ENCODE results near the gene MMP10.

DNA sequence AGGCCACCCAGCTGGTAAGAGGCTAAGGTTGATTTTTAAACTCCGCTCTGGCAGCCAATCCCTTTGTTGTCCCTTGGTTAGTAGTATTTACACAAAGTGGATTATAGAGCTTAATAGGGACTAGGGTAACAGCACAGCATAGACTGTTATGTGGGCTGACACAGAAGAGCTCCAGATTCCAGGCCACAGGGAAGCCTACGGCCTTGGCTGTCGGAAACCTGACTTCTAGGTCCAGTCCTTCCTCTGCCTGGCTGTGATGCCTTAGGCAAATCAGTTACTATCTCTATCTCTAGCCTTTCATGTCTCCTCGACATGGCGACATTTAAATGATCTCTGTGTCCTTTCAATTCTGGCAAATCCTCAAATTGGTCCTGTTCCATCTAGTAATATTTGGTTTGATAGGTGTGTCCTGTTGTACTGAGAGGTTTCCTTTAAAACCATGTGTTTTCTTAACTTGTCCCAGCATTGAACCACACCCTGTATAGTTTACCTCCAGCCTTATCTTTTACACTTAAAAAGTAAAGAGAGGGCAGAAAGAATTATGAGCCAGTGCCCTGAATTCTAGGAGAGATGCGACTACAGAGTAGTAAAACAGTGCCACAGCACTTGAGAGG is 13.4 kb upstream of the MMP10 start:
- no peak for TF ChIP-seq ZNF138 (CRISPR knock-in tag; conservative IDR thresholded peaks at IDR 0.05)
- TF ChIP-seq, protein P1, sequence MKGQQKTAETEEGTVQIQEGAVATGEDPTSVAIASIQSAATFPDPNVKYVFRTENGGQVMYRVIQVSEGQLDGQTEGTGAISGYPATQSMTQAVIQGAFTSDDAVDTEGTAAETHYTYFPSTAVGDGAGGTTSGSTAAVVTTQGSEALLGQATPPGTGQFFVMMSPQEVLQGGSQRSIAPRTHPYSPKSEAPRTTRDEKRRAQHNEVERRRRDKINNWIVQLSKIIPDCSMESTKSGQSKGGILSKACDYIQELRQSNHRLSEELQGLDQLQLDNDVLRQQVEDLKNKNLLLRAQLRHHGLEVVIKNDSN (CRISPR knock-in tag; IDR thresholded peaks at IDR 0.05), result no peak
- TF ChIP-seq, protein P2, sequence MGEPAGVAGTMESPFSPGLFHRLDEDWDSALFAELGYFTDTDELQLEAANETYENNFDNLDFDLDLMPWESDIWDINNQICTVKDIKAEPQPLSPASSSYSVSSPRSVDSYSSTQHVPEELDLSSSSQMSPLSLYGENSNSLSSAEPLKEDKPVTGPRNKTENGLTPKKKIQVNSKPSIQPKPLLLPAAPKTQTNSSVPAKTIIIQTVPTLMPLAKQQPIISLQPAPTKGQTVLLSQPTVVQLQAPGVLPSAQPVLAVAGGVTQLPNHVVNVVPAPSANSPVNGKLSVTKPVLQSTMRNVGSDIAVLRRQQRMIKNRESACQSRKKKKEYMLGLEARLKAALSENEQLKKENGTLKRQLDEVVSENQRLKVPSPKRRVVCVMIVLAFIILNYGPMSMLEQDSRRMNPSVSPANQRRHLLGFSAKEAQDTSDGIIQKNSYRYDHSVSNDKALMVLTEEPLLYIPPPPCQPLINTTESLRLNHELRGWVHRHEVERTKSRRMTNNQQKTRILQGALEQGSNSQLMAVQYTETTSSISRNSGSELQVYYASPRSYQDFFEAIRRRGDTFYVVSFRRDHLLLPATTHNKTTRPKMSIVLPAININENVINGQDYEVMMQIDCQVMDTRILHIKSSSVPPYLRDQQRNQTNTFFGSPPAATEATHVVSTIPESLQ (CRISPR knock-in tag; IDR thresholded peaks at IDR 0.05), result no peak
- TF ChIP-seq, protein P3, sequence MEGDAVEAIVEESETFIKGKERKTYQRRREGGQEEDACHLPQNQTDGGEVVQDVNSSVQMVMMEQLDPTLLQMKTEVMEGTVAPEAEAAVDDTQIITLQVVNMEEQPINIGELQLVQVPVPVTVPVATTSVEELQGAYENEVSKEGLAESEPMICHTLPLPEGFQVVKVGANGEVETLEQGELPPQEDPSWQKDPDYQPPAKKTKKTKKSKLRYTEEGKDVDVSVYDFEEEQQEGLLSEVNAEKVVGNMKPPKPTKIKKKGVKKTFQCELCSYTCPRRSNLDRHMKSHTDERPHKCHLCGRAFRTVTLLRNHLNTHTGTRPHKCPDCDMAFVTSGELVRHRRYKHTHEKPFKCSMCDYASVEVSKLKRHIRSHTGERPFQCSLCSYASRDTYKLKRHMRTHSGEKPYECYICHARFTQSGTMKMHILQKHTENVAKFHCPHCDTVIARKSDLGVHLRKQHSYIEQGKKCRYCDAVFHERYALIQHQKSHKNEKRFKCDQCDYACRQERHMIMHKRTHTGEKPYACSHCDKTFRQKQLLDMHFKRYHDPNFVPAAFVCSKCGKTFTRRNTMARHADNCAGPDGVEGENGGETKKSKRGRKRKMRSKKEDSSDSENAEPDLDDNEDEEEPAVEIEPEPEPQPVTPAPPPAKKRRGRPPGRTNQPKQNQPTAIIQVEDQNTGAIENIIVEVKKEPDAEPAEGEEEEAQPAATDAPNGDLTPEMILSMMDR (IDR thresholded peaks at IDR 0.05), result no peak
- TF ChIP-seq, protein P4, sequence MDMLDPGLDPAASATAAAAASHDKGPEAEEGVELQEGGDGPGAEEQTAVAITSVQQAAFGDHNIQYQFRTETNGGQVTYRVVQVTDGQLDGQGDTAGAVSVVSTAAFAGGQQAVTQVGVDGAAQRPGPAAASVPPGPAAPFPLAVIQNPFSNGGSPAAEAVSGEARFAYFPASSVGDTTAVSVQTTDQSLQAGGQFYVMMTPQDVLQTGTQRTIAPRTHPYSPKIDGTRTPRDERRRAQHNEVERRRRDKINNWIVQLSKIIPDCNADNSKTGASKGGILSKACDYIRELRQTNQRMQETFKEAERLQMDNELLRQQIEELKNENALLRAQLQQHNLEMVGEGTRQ (CRISPR knock-in tag; IDR thresholded peaks at IDR 0.05), result no peak

Data from WTC11 (cell line).